Thoracic aorta (tissue), 2 donors: ENCODE data around the gene DNTT. TPM values are rescaled to one million over a fixed set of nuclear protein-coding genes. Genes with fewer than 3 reads are reported as not detected.

Experiments
- ATAC-seq: fragments of 150-250 bp; one replicate; pipeline ENCODE4 v1.8.0; 2017; ENCODE audit warnings: low read depth; ENCODE audit not compliant: insufficient number of reproducible peaks, low FRiP score
- DNase-seq: peaks from one replicate; pipeline ENCODE4 v3.0.0-alpha.2; 2020; ENCODE audit warnings: low spot score
- H3K27ac ChIP-seq, 2 donors: fragments of 200-600 bp; sonication (generic); 1 replicate in 1 of 2; 2 replicates in 1 of 2; pipeline ENCODE4 v1.5.1; 2016; ENCODE audit warnings: mild to moderate bottlenecking in 2 of 2, moderate library complexity in 2 of 2
- H3K27me3 ChIP-seq: fragments of 200-600 bp; sonication (generic); replicated peaks from 2 replicates; pipeline ENCODE4 v1.6.0; 2016; ENCODE audit warnings: mild to moderate bottlenecking; ENCODE audit not compliant: insufficient read depth
- H3K36me3 ChIP-seq: fragments of 200-600 bp; sonication (generic); one replicate; pipeline ENCODE4 v1.5.1; 2016
- H3K4me1 ChIP-seq, 2 donors: fragments of 200-600 bp; sonication (generic); 1 replicate in 1 of 2; 2 replicates in 1 of 2; pipeline versions ENCODE4 v1.5.1 to v1.6.0; 2016; ENCODE audit warnings: low read depth in 2 of 2, mild to moderate bottlenecking in 1 of 2; ENCODE audit not compliant: control insufficient read depth in 1 of 2
- H3K4me3 ChIP-seq: fragments of 200-600 bp; sonication (generic); 2 replicates; pipeline ENCODE4 v1.5.1; 2016; ENCODE audit warnings: mild to moderate bottlenecking
- H3K9me3 ChIP-seq: fragments of 200-600 bp; sonication (generic); 2 replicates; pipeline ENCODE4 v1.5.1; 2016
- CTCF ChIP-seq: fragments of 200-600 bp; sonication (generic); IDR thresholded peaks from one replicate; pipeline ENCODE4 v1.5.1; 2019; ENCODE audit warnings: antibody characterized with exemption
- total RNA-seq, 2 donors: library from RNA; depleted of rRNA; stranded (reverse); fragments of >200 nt; gene quantifications; one replicate each; pipeline versions ENCODE4 v1.1.0 to v1.2.3, GENCODE V29; 2016

Gene DNTT
- total RNA-seq, 2 donors from 2014 or later, result not detected

- DNase-seq, result no peak
- Histone ChIP-seq H3K4me1 (peaks cover 0 to 15% of the 10 kb centered on the region in 2 donors), H3K36me3 (no peaks in the 10 kb centered on the region), H3K27ac (no peak overlapping the region), H3K9me3 (no peaks in the 10 kb centered on the region), H3K27me3 (no peaks in the 10 kb centered on the region), H3K4me3 (no peak overlapping the region)
- no peak for ATAC-seq
- no peak for TF ChIP-seq CTCF
These were observed 39.3 kb upstream of the DNTT start for GRCh38 chr10:96264938-96265337.

- no peak for TF ChIP-seq CTCF
- ATAC-seq (no peak), DNase-seq (no peak)
- Histone ChIP-seq H3K4me3 (no peak overlapping the region), H3K9me3 (no peaks in the 10 kb centered on the region), H3K36me3 (no peaks in the 10 kb centered on the region), H3K4me1 (peaks cover 0 to 25% of the 10 kb centered on the region in 2 donors), H3K27me3 (no peaks in the 10 kb centered on the region), H3K27ac (no peak overlapping the region)
These were observed 38.0 kb upstream of the DNTT start for GRCh38 chr10:96266118-96266770.

GRCh38 chr10:96267234-96267705 is 37.0 kb upstream of the DNTT start:
- DNase-seq (no peak), ATAC-seq (no peak)
- no peak overlapping the region for H3K4me3 ChIP-seq
- peaks cover 4 to 34% of the 10 kb centered on the region in 2 donors for H3K4me1 ChIP-seq
- H3K27me3 ChIP-seq, result no peaks in the 10 kb centered on the region
- H3K27ac ChIP-seq, result no peak overlapping the region
- no peaks in the 10 kb centered on the region for H3K36me3 ChIP-seq
- TF ChIP-seq CTCF, result no peak
- no peaks in the 10 kb centered on the region for H3K9me3 ChIP-seq

- Histone ChIP-seq H3K36me3 (no peaks in the 10 kb centered on the region), H3K4me3 (no peak overlapping the region), H3K9me3 (no peaks in the 10 kb centered on the region), H3K27me3 (no peaks in the 10 kb centered on the region), H3K4me1 (peaks cover 6 to 35% of the 10 kb centered on the region in 2 donors), H3K27ac (no peak overlapping the region)
- TF ChIP-seq CTCF, result no peak
- DNase-seq (no peak), ATAC-seq (no peak)
These were observed 35.8 kb upstream of the DNTT start for GRCh38 chr10:96268341-96268909.

- Histone ChIP-seq H3K36me3 (no peaks in the 10 kb centered on the region), H3K4me1 (peaks cover 6 to 35% of the 10 kb centered on the region in 2 donors), H3K4me3 (peak overlapping the region; percentile 64), H3K27ac (peak overlapping the region; percentile 78), H3K27me3 (no peaks in the 10 kb centered on the region), H3K9me3 (no peaks in the 10 kb centered on the region)
- ATAC-seq (no peak), DNase-seq (no peak)
- TF ChIP-seq CTCF, result no peak
These were observed 34.6 kb upstream of the DNTT start for GRCh38 chr10:96269438-96270300.
